Epithelial cell of alveolus of lung (primary cell): ENCODE measurements around the gene WDTC1. TPM values are rescaled to one million over a fixed set of nuclear protein-coding genes. Genes with fewer than 3 reads are reported as not detected.

Experiments used
- total RNA-seq: library from RNA; depleted of rRNA; stranded (reverse); fragments of >200 nt; gene quantifications from 2 replicates; pipeline ENCODE4 v1.2.1, GENCODE V29; 2015

The WDTC1 gene, protein sequence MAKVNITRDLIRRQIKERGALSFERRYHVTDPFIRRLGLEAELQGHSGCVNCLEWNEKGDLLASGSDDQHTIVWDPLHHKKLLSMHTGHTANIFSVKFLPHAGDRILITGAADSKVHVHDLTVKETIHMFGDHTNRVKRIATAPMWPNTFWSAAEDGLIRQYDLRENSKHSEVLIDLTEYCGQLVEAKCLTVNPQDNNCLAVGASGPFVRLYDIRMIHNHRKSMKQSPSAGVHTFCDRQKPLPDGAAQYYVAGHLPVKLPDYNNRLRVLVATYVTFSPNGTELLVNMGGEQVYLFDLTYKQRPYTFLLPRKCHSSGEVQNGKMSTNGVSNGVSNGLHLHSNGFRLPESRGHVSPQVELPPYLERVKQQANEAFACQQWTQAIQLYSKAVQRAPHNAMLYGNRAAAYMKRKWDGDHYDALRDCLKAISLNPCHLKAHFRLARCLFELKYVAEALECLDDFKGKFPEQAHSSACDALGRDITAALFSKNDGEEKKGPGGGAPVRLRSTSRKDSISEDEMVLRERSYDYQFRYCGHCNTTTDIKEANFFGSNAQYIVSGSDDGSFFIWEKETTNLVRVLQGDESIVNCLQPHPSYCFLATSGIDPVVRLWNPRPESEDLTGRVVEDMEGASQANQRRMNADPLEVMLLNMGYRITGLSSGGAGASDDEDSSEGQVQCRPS
- total RNA-seq, result 22.1 and 24.4 TPM in 2 replicates

DNA sequence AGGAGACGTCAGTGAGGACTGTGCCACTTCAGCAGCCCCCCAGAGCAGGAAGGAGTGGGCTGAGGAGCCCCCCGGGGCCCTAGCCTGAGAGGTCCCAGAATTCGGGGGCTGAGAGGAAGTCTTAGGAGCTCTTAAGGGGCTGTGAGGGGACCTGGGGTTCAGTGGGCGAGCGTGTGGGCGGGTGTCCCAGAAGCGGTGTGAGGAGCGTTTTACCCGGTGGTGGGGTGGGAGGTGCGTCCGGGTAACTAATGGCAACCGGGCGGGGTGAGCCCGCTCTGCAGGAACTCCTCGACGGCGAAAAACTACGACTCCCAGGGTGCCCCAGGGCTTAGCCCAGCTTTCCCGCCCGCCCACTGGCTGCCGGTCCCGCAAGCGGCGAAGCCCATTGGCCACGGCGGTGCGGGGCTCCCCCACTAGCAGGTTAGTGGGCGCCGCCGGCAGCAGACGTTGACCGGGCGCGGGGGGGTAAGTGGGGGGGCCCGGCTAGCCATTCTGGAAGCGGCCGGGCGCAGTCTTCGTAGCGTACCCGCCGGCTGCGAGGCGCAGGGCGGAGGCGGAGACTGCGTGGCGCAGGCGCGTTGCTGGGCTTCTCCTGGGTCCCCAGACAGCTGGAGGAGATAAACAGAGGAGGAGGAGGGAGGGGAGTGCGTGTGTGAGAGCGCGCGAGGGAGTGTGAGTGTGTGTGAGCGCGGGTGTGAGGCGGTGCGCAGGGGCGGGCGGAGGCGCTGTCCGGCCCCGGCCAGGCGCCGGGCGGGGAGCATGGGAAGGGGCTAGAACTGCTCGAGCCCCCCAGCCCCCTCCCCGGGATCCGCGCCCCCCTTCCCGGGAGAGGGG, at the start of gene WDTC1:
Gene WDTC1 (plus strand): TSS at position 584 of the 834 bp plus-strand sequence. CDS start 26,423 bp downstream, outside the sequence.

DNA sequence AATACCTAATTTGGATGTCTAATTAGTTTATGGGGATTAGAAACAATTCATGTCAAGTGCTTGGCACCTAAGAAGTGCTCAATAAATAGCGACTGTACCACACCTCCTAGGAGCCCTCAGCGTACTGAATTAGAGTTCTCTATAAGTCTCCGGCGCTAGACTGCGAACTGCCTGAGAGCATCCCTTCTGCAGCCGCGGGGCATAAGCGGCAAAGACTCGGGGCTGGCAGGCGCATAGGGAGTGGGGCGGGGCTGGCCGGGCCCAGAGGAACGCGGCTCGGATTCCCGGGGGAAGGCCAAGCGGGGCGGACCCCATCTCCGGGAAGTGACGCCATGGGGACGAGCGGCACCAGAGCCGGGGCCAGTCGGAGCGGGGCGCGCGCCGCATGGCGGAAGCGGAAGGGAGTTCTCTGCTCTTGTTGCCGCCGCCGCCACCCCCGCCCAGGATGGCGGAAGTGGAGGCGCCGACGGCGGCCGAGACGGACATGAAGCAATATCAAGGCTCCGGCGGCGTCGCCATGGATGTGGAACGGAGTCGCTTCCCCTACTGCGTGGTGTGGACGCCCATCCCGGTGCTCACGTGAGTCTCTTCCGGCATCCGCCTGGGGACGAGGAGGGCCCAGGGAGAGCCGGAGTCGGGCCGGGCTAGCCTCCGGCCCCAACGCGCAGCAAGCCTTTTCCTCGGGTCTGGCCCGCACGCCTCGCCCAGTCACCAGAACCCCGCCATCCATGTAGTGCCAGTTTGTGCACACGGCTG, 87.6 kb downstream of the WDTC1 start, which contains the start of gene TMEM222:
Gene TMEM222 (plus strand): TSS at position 351 of the 756 bp plus-strand sequence. CDS start 35 bp downstream, at position 386.

DNA sequence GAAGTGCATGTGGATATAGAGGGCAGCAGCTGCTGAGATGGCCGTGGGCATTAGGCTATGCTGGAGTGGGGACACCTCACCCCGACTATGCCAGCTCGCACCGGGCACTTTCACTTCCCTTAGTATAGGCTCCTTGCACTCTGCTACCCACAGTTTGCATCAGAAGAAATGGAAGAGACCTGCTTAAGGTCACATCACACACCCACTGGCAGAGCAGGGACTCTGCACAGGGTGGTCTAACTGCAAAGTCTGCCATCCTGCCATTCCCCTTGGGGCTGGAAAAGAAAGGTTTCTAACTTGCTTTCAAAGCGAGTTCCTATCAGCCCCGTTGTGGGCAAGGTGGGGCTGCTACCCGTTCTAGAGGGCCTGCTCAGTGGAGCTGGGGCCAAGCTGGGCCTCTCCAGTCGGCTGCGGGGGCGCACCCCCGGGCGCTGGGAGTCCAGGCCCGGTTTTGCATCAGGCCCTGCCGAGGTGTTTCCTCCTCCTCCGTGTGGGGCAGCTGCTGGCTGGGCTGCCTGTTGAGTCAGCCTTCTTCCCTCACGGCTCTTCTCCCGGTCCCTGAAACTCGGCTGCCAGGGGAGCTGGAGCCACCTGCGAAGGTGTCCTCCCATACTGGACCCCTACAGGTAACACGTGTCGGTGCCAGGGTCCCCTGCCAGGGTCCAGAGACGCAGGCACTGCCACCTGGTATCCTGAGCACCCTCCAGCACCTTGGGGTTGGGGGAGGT, 107.3 kb downstream of the WDTC1 start, which contains the start of gene SYTL1:
Gene SYTL1 (plus strand): TSS at position 498 of the 728 bp plus-strand sequence. CDS start 3,313 bp downstream, outside the sequence.

Other genes starting within 250 kb of the WDTC1 start
- gene TRNP1, start 240.9 kb upstream of the WDTC1 start, total RNA-seq, result 66.3 and 81.3 TPM in 2 replicates
- gene TENT5B, start 221.8 kb upstream of the WDTC1 start, total RNA-seq, result 0.56 and 6.1 TPM in 2 replicates
- 18.6 and 24.7 TPM in 2 replicates for gene SLC9A1, start 79.5 kb upstream of the WDTC1 start, total RNA-seq
- gene TMEM222, start 87.5 kb downstream of the WDTC1 start, total RNA-seq, result 28.5 and 32.5 TPM in 2 replicates
- 0.32 and 2.2 TPM in 2 replicates for gene SYTL1, start 107.4 kb downstream of the WDTC1 start, total RNA-seq
- 11.8 and 16.0 TPM in 2 replicates for gene MAP3K6, start 132.3 kb downstream of the WDTC1 start, total RNA-seq
- gene FCN3, start 140.2 kb downstream of the WDTC1 start, total RNA-seq, result not detected in 2 replicates
- gene CD164L2, start 148.7 kb downstream of the WDTC1 start, total RNA-seq, result not detected in 2 replicates
- 2.2 and 2.8 TPM in 2 replicates for gene GPR3, start 158.0 kb downstream of the WDTC1 start, total RNA-seq